Neuronal stem cell (in vitro differentiated cells): ENCODE measurements around the gene STRN4.

ENCODE experiments used
- DNase-seq: peaks from one replicate; pipeline ENCODE4 v3.0.0-alpha.2; 2013; ENCODE audit warnings: low spot score
- H2AFZ ChIP-seq: one replicate; pipeline ENCODE4 v1.6.1; 2013; ENCODE audit warnings: mild to moderate bottlenecking, low read length, inconsistent platforms
- H2AK5ac ChIP-seq: 2 replicates; pipeline ENCODE4 v1.6.1; 2013; ENCODE audit warnings: low read depth, mild to moderate bottlenecking, inconsistent platforms, low read length, moderate library complexity, mixed read lengths
- H2BK120ac ChIP-seq: 2 replicates; pipeline ENCODE4 v1.6.1; 2013; ENCODE audit warnings: low read depth, mild to moderate bottlenecking, inconsistent platforms, low read length, moderate library complexity, mixed read lengths
- H2BK12ac ChIP-seq: one replicate; pipeline ENCODE4 v1.6.1; 2013; ENCODE audit warnings: low read length, inconsistent platforms
- H2BK15ac ChIP-seq: 2 replicates; pipeline ENCODE4 v1.6.1; 2013; ENCODE audit warnings: mild to moderate bottlenecking, low read length, inconsistent platforms, mixed read lengths
- H2BK5ac ChIP-seq: one replicate; pipeline ENCODE4 v1.6.1; 2013; ENCODE audit warnings: inconsistent platforms, mild to moderate bottlenecking, low read length, moderate library complexity
- H3K14ac ChIP-seq: one replicate; pipeline ENCODE4 v1.6.1; 2013; ENCODE audit warnings: low read length, inconsistent platforms
- H3K18ac ChIP-seq: 2 replicates; pipeline ENCODE4 v1.6.1; 2013; ENCODE audit warnings: low read length, inconsistent platforms
- H3K23ac ChIP-seq: 2 replicates; pipeline ENCODE4 v1.6.1; 2013; ENCODE audit warnings: low read depth, mild to moderate bottlenecking, mixed read lengths, low read length, inconsistent platforms; ENCODE audit not compliant: poor library complexity
- H3K27ac ChIP-seq: replicated peaks from 3 replicates; pipeline ENCODE4 v1.5.1; 2013; ENCODE audit warnings: low read length, inconsistent platforms
- H3K27me3 ChIP-seq, 3 experiments: 2 replicates each; pipeline ENCODE4 v1.6.1; 2013; ENCODE audit warnings: low read length in 3 of 3, mild to moderate bottlenecking in 2 of 3, inconsistent platforms in 1 of 3, low read depth in 1 of 3, mixed read lengths in 1 of 3, moderate library complexity in 1 of 3; ENCODE audit not compliant: control insufficient read depth in 3 of 3, insufficient read depth in 3 of 3
- H3K36me3 ChIP-seq, 2 donors: replicated peaks in 1 of 2; 2 replicates each; pipeline ENCODE4 v1.6.1; 2013; ENCODE audit warnings: low read length in 2 of 2; ENCODE audit not compliant: control insufficient read depth in 2 of 2, insufficient read depth in 2 of 2
- H3K4ac ChIP-seq: 2 replicates; pipeline ENCODE4 v1.6.1; 2013; ENCODE audit warnings: inconsistent platforms, mild to moderate bottlenecking, low read length, moderate library complexity
- H3K4me1 ChIP-seq, 2 donors: 1 replicate in 1 of 2; 2 replicates in 1 of 2; pipeline ENCODE4 v1.6.1; 2013; ENCODE audit warnings: low read length in 2 of 2, low read depth in 1 of 2; ENCODE audit not compliant: control insufficient read depth in 2 of 2, insufficient read depth in 1 of 2
- H3K4me2 ChIP-seq: one replicate; pipeline ENCODE4 v1.6.1; 2013; ENCODE audit warnings: mild to moderate bottlenecking, low read length, inconsistent platforms; ENCODE audit not compliant: insufficient read depth, poor library complexity, severe bottlenecking
- H3K4me3 ChIP-seq, 2 donors: 2 replicates each; pipeline ENCODE4 v1.5.1; 2013; ENCODE audit warnings: low read length in 2 of 2, mild to moderate bottlenecking in 2 of 2, inconsistent platforms in 1 of 2, moderate library complexity in 1 of 2
- H3K79me1 ChIP-seq: one replicate; pipeline ENCODE4 v1.6.1; 2013; ENCODE audit warnings: low read depth, mild to moderate bottlenecking, inconsistent platforms, low read length, moderate library complexity
- H3K9ac ChIP-seq: one replicate; pipeline ENCODE4 v1.6.1; 2013; ENCODE audit warnings: mild to moderate bottlenecking, low read depth, low read length, inconsistent platforms; ENCODE audit not compliant: poor library complexity
- H3K9me3 ChIP-seq, 2 donors: replicated peaks in 1 of 2; 2 replicates each; pipeline versions ENCODE3 to v1.6.1; 2013; ENCODE audit warnings: low read length in 2 of 2, mild to moderate bottlenecking in 2 of 2, inconsistent platforms in 1 of 2, low read depth in 1 of 2, mixed read lengths in 1 of 2, moderate library complexity in 1 of 2; ENCODE audit not compliant: control insufficient read depth in 2 of 2, insufficient read depth in 1 of 2
- H4K8ac ChIP-seq: one replicate; pipeline ENCODE4 v1.6.1; 2013; ENCODE audit warnings: low read depth, mild to moderate bottlenecking, inconsistent platforms, low read length, moderate library complexity
- H4K91ac ChIP-seq: one replicate; pipeline ENCODE4 v1.6.1; 2013; ENCODE audit warnings: low read length, low read depth, mild to moderate bottlenecking, inconsistent platforms; ENCODE audit not compliant: poor library complexity
- WGBS, 2 donors: extraction: QIAGEN DNeasy Blood & Tissue Kit; methylation state at CpG; one replicate each; pipeline ENCODE4 v1.1.7; 2013; ENCODE audit warnings: missing lambda C conversion rate in 2 of 2, mixed read lengths in 1 of 2; ENCODE audit not compliant: insufficient read length in 2 of 2, insufficient replicate concordance in 1 of 2; ENCODE audit errors: extremely low coverage in 2 of 2; 5-methylcytosine and 5-hydroxymethylcytosine counted together

Gene STRN4

GRCh38 chr19:46776927-46777911 is 31.0 kb upstream of the STRN4 start:
- no peak overlapping the region for H3K9ac ChIP-seq
- H3K4ac ChIP-seq: no peak overlapping the region
- no peak overlapping the region for H3K27ac ChIP-seq
- H3K4me3 ChIP-seq: no peak overlapping the region
- H2AK5ac ChIP-seq: no peak overlapping the region
- no peak for DNase-seq
- H3K18ac ChIP-seq: peak overlapping the region; percentile 28
- H3K9me3 ChIP-seq: no peaks in the 10 kb centered on the region
- H4K8ac ChIP-seq: no peak overlapping the region
- H3K4me1 ChIP-seq: peaks cover 0 to 1% of the 10 kb centered on the region in 2 donors
- H3K79me1 ChIP-seq: peaks cover 6% of the 10 kb centered on the region
- H2BK120ac ChIP-seq: no peak overlapping the region
- no peak overlapping the region for H2BK12ac ChIP-seq
- H3K27me3 ChIP-seq: no peaks in the 10 kb centered on the region
- WGBS, 2 donors: no CpG with 5 or more reads among the region's 33 CpGs
- peaks cover 42 to 85% of the 10 kb centered on the region in 2 donors for H3K36me3 ChIP-seq
- H4K91ac ChIP-seq: no peak overlapping the region
- peak overlapping the region; percentile 4 for H3K23ac ChIP-seq
- no peak overlapping the region for H2BK5ac ChIP-seq
- no peak overlapping the region for H2BK15ac ChIP-seq
- no peak overlapping the region for H3K4me2 ChIP-seq
- H3K14ac ChIP-seq: no peak overlapping the region
- no peak overlapping the region for H2AFZ ChIP-seq

GRCh38 chr19:46775642-46776258 is 29.5 kb upstream of the STRN4 start:
- peaks cover 36 to 75% of the 10 kb centered on the region in 2 donors for H3K36me3 ChIP-seq

DNA sequence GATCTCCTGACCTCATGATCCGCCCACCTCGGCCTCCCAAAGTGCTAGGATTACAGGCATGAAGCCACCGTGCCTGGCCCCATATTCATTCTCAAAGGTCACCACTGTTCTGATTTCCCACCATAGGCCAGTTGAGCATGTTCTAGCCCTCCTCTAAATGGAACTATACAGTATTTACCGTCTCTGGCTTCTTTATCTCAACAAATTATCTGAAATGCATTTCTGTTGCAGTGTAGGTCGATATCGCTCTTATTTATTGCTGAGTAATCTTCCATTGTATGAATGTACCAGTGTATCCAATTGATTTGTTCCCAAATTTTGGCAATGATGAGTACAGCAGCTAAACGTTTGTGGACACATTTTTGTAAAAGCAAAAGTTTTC is 26.8 kb upstream of the STRN4 start:
- WGBS, 2 donors: no CpG with 5 or more reads among the region's 7 CpGs

More at GRCh38 chr19:46775642-46776258, 29.5 kb upstream of the STRN4 start:
- WGBS, 2 donors: no CpG with 5 or more reads among the region's 11 CpGs
- Histone ChIP-seq H3K4me2 (no peak overlapping the region), H2BK12ac (no peak overlapping the region), H2AFZ (no peak overlapping the region), H3K4me3 (no peak overlapping the region), H3K4me1 (peaks cover 0 to 1% of the 10 kb centered on the region in 2 donors), H3K27me3 (no peaks in the 10 kb centered on the region), H3K23ac (no peak overlapping the region), H3K18ac (no peak overlapping the region), H4K8ac (no peak overlapping the region), H3K9ac (no peak overlapping the region), H3K79me1 (peaks cover 6% of the 10 kb centered on the region), H3K27ac (no peak overlapping the region), H2BK120ac (no peak overlapping the region), H3K9me3 (no peaks in the 10 kb centered on the region), H3K4ac (no peak overlapping the region), H3K14ac (no peak overlapping the region), H2AK5ac (no peak overlapping the region), H2BK5ac (no peak overlapping the region), H2BK15ac (no peak overlapping the region), H4K91ac (no peak overlapping the region)
- DNase-seq: no peak

More for the DNA sequence above, 26.8 kb upstream of the STRN4 start:
- Histone ChIP-seq H3K27ac (no peak overlapping the region), H4K91ac (no peak overlapping the region), H2BK5ac (no peak overlapping the region), H2AFZ (no peak overlapping the region), H2BK12ac (no peak overlapping the region), H3K36me3 (peaks cover 26 to 51% of the 10 kb centered on the region in 2 donors), H2BK120ac (no peak overlapping the region), H3K18ac (no peak overlapping the region), H2BK15ac (no peak overlapping the region), H3K4me2 (no peak overlapping the region), H2AK5ac (no peak overlapping the region), H3K4me1 (peaks cover 0 to 2% of the 10 kb centered on the region in 2 donors), H3K79me1 (no peaks in the 10 kb centered on the region), H4K8ac (no peak overlapping the region), H3K27me3 (no peaks in the 10 kb centered on the region), H3K4me3 (no peak overlapping the region), H3K9ac (no peak overlapping the region), H3K4ac (no peak overlapping the region), H3K9me3 (no peaks in the 10 kb centered on the region), H3K23ac (no peak overlapping the region), H3K14ac (no peak overlapping the region)
- DNase-seq: no peak
